Astrocyte of the cerebellum (primary cell): ENCODE data around the gene ZDHHC11B.

Experiments used
- DNase-seq: peaks from one replicate; pipeline ENCODE4 v3.0.0-alpha.2; 2011; ENCODE audit warnings: low read depth
- H3K4me3 ChIP-seq: 2 replicates; pipeline ENCODE4 v1.5.1; 2011; ENCODE audit warnings: mild to moderate bottlenecking, low read depth, low read length, moderate library complexity
- CTCF ChIP-seq: IDR thresholded peaks from 2 replicates; pipeline ENCODE4 v1.5.1; 2012; ENCODE audit warnings: low read length, low read depth, moderate library complexity, mild to moderate bottlenecking; ENCODE audit errors: missing control alignments
- in situ Hi-C: cut with HindIII; loops from 2 replicates; pipeline ENCODE4 v1.10.0; 2017; ENCODE audit warnings: low sequenced_read_pairs

ZDHHC11B gene

GRCh38 chr5:673161-673830 is 111.2 kb downstream of the ZDHHC11B start:
- DNase-seq = no peak

GRCh38 chr5:672329-673160 is 112.0 kb downstream of the ZDHHC11B start:
- H3K4me3 ChIP-seq = no peak overlapping the region
- in situ Hi-C loops = loop anchor here (5.0 kb wide), 1 partner anchor 35 kb away; no protein-coding TSS in a partner anchor
- peak; percentile 78 for DNase-seq
- no peak for TF ChIP-seq CTCF

More at GRCh38 chr5:673161-673830, 111.2 kb downstream of the ZDHHC11B start:
- in situ Hi-C loops = loop anchor here (5.0 kb wide), 1 partner anchor 36 kb away; no protein-coding TSS in a partner anchor
- no peak for TF ChIP-seq CTCF
- no peak overlapping the region for H3K4me3 ChIP-seq

GRCh38 chr5:671459-672328 is 112.8 kb downstream of the ZDHHC11B start:
- TF ChIP-seq CTCF = peak; percentile 95
- in situ Hi-C loops = loop anchor here (5.0 kb wide), 1 partner anchor 34 kb away; no protein-coding TSS in a partner anchor
- H3K4me3 ChIP-seq = no peak overlapping the region
- DNase-seq = peak; percentile 16

- in situ Hi-C loops = loop anchor here (5.0 kb wide), 1 partner anchor 33 kb away; no protein-coding TSS in a partner anchor
- TF ChIP-seq CTCF = no peak
- H3K4me3 ChIP-seq = no peak overlapping the region
- no peak for DNase-seq
These were observed 113.9 kb downstream of the ZDHHC11B start for GRCh38 chr5:670396-671270.

- TF ChIP-seq CTCF = no peak
- no peak overlapping the region for H3K4me3 ChIP-seq
- no peak for DNase-seq
- in situ Hi-C loops = loop anchor here (5.0 kb wide), 1 partner anchor 33 kb away; no protein-coding TSS in a partner anchor
These were observed 114.6 kb downstream of the ZDHHC11B start for GRCh38 chr5:669842-670395.
